NCI-H2171 treated with DMSO at 0.1 percent for 48 hours (cell line): ENCODE data around the gene USP25.
"Not testable (repeated sequence)": the region's sequence is repeated elsewhere in the genome, so short reads cannot be mapped to it uniquely, and the experiment has no call there.

Experiments
- DNase-seq: peaks from one replicate; lab custom pipeline; 2025; lab: John Stamatoyannopoulos, UW

Gene USP25

DNA sequence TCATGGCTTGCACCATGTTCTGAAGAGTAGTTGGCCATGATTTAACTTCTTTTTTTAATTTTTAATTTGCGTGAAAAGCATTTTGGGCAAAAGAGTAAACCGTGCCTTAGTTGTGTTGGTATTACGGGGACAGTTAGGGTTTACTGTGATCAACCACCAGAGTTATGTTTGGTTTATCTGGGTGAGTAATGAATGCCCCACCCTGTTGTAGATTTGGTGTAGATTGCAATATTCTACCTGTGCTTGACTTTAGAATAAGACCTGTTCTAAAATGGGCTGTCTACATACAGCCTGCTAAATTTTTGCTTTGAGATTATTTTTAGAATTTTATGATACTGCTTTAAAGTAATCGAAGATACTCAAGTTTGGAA, 1.4 kb downstream of the USP25 start:
- no peak for DNase-seq

DNA sequence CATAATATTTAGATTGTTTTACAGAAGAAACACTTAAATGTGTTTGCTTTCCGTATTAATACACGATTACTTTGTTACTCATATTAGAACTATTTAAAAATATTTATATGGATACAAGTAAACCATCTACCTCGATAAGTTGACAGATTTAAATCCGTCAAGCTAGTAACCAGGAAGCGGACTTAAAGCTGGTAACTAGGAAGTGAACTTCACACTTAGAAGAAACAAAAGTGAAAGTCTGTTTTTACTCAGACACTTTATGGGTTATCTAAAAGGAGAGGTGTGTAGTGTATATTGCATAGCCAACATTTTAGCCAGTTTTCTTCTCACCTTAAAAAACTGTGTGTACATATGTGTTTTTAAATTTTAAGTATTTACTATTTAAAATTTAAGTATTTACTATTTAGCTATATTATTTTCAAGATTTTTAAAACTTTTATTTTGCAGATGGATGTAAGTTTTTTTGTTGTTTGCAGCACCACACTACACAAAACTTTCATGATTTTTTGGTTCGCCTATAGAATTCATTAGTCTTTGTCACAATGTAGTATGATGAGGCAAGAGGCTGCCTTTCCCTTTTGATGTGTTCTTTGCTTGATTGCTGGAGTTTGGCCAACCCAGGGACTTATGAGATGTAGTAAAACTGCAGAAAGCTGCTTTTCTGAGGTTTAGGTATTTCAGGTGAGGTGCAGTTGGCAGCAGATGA, 2.7 kb downstream of the USP25 start:
- DNase-seq: no peak

DNA sequence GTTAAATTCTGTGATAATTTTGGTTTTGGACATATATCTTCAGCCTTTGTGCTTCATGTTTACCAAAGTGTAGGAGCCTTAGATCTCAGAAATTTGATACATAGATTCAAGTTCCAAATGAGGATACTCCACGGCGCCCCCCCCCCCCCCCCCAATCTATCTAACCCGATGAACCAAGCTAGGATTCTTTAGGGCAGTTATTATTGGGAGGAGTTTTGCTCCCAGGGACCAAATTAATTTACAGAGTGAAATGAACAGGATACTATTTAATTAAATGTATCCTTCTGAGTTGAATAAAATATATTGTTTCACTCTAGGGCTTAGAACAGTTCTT, 3.2 kb downstream of the USP25 start:
- DNase-seq: no peak

DNA sequence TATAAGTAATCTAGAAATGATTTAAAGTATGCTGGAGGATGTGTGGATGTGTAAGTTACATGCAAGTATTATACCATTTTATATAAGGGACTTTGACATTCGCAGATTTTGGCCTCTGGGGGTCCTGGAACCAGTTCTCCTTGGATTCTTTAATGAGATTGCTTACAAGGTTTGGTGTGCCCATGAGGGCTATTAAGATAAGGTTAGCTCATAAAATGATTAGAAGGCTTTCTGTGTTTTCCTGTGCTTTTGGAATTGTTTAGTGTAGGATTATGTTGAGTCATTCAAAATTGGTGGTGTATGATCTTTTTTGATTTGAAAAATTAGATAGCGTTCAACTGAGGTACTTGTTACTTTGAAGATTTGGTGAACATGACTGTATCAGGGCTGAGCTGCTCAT, 5.6 kb downstream of the USP25 start:
- DNase-seq: no peak

DNA sequence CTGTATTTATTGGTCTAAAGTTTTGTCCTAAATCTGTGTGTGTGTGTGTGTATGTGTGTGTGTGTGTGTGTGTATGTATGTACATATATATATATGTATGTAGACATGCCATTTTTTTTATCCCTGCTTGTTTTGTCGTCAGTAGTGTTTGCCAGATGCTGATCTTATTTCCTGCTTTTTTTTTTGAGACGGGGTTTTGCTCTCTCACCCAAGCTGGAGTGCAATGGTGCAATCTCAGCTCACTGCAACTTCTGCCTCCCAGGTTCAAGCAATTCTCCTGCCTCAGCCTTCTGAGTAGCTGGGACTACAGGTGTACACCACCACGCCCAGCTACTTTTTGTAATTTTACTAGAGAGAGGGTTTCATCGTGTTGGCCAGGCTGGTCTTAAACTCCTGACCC, 6.1 kb downstream of the USP25 start:
- DNase-seq: peak; percentile 25

DNA sequence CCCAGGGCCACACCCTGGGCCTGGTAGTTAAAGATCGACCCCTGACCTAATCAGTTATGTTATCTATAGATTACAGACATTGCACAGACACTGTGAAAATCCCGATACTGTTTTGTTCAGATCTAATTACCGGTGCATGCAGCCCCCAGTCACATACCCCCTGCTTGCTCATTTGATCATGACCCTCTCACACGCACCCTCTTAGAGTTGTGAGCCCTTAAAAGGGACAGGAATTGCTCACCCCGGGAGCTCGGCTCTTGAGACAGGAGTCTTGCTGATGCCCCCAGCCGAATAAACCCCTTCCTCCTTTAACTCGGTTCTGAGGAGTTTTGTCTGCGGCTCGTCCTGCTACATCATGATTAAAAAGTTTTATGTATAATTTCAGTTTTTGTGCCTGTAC, 9.0 kb downstream of the USP25 start:
- not testable (repeated sequence) for DNase-seq

DNA sequence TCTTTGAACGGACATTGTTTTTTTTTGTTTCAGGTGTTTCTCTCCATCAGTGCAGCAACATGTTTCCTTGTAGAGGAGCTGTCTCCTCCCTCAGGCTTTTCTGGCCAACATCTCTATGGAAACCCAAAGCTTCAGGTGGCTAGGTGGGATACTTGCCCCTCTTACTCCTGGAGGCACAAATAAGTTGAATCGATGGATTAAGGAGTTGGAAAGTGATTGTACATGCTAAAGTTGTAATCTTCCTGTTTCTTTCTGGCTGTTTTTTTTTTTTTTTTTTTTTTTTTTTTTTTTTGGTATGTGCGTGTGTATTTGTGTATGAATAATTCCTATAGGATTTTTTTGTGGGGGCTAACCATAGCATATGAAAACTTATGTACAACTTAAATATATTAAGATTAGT, 10.6 kb downstream of the USP25 start:
- DNase-seq: no peak

DNA sequence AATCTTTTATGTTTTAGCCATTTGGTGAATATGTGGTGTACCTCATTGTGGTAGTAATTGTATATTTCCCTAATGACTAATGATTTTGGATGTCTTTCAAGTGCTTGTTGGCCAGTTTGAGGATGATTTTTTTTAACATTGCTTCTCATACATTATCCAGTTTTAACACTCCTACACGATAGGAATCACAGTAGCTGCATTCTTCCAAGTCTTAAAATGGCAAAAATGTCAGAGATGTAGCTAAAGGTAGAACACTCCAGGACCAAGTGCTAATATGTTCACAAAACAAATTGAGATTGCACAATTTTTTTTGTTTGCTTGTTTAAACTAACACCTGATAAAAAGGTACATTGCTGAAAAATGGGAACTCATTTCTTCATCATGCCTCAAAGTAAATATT, 11.7 kb downstream of the USP25 start:
- no peak for DNase-seq

DNA sequence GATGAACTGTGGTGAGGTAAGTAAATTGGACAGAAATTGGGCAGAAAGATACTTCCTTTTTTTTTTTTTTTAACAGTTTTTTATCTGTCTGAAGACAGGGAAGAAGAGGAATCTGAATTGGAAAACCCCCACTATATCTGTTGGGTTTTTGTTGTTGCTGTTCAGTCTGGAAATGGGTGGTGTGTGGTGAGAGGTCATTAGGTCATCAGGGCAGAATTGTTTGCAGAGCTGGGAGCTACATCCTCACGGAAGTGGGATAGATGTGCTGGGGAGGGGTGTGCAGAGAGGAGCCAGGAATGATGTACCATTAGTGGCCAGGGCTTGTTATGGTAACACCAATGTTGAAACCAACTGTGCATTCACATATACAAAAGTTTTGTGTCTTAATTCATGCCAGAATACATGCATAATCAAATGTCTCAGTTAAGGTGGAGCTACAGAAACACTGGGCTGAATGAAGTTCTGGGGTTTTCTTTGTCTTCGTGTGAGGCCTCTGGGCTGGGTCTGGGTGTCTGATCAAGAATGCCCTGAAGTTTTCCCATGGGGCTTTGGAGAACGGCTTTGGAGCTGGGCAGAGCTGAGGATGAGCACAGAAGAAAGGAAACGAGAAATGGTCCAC, 12.4 kb downstream of the USP25 start:
- no peak for DNase-seq

DNA sequence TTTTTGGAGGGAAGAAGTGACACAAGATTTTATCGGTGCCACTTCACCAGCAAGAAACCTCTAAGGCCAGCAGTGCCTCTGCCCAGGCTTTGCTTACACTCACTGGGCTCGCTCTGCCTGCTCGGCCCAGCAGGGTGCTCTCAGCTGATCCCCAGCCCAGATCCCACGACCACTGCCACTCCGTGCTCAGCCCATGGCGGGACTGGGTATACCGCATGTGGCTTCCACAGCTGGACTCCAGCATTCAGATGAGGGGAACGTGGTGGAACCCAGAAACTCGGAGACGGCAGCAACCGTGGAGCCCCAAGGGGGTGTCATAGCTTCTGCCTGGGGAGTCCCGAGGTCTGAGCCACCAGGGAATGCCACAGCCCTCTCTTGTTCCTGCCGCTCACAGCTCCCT, 12.9 kb downstream of the USP25 start:
- no peak for DNase-seq

DNA sequence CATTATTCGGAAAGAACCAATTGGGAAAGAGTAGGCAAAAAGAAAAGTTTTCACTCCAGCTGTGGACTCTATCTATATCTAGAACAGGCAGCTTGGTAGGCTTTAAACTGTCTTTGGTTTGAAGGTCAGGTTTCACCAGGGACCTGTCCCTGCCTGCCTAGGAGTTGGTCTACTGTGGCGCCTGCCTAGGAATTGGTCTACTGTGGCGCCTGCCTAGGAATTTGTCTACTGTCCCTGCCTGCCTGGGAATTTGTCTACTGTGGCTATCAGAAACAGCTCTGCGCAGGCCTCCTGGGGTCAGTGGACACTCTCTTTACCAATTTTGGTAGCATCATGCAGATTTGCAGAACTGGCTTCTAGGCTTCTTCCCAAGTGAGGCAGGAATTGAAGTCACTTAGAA, 13.8 kb downstream of the USP25 start:
- no peak for DNase-seq

DNA sequence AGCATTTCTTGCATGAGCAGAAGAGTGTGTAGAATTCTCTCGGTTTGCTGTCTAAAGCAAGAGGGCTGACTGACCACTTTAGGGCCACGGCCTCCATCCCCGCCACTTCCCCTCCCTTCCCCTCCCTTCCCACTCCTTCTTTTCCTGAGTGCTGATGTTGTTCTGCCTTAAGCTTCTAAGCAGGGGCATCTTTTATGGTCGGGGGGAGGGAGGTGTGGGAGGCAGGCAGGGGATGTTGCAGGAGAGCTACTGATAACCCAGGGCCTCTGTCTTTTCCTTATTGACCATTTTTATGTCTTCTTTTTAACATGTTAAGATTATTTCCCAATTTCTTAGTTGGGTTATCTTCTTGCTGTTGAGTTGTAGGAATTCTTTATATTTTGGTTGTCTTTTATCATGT, 15.1 kb downstream of the USP25 start:
- DNase-seq: no peak

DNA sequence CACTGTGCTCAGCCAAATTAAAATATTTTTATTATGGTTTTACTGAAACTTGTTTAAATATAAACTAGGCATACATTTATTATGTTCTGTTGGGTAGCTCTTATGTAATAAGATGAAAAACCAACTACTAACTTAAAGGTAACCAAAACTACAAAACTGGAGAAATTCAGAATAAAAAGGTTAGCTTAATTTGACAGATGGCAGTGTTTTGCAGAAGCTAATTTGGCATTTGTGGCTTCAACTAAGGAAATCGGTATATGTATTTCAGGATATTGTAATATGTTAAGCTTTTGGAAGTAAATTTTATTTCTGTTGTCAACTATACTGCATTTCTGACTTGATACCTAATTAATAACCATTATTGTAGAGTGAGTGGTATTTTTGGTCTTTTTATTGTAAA, 18.8 kb downstream of the USP25 start:
- DNase-seq: peak; percentile 19

DNA sequence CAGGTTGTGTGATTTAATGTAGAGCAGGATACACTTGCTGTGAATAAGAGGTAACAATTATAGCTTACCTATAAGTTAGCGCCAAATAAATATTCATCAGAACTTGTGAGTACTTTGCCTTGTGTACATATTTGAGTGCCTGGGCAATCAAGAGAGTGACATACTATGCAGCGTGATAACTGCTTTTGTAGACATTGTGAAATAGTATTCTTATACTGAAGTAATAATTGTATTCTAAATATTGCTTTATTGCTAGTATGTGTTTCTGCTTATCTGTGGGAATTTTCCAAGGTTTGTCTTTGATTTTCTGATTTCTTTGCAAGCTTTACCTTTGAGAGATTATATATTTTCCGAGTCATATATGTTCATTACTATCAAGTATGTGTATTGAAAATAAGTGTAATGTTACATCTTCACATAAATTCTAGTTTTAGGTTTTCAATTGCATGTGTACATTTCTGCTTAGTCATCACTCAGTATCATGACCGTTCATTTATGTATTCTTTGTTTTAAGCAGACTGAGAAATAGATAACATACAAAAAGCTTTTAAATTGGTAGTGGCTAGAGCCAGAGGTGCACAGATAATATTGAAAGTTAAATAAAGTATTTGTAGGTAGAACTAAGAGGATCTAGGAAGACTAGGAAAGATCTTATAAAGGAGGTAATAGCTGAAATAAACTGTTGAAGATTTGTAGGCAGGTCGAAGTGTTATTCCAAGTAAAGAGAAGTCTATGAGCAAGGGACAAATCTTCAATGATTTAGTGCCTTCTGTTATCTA, 19.5 kb downstream of the USP25 start:
- no peak for DNase-seq

DNA sequence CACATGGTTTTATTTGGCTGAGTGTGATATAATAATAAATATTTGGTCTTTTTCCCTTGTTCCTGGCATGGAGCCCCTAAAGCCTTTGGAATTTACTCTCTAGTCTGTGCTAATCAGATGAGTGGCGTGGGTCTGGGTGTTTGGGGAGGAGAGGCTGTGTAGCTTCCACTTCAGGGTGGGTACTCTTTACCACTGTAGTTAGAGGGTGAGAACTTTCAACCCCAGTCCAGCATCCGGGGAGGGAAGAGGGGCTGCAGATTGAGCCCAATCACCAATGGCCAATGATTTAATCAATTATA, 20.0 kb downstream of the USP25 start:
- no peak for DNase-seq

DNA sequence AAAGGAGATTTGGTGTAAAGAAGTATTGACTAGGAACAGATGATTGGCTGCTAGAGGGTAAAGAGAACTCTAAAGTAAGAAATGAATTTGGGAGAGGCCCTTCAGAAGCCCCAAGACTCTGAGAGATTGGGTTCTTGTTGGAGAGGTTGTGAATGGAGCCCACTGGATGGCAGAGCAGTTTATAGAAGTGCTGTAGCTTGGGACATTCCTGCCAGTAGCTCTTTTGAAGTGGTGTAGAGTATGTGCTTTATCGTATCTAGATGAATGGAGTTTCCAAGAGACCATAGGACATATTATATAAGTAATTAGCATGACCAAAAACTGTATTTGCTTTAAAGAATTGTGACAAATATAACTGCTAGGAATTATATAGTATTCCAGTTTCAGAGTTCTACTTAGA, 21.3 kb downstream of the USP25 start:
- DNase-seq: no peak

DNA sequence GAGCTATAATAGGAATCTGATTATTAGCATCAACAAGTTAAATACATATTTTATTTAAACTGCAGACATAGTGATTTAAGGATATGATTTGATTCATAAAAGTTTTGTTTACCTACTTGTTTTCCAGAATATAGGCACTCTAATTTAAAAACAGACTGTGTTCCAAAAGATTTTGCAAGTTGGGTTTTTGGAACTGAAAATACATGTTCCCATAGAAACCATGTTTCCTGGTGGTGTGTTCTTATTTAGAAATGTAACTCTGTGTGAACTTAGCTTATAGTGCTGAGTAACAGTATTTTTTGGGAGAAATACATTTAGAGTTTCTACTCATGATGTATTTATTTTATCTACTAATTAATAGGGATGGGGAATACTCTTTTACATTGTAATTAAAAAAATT, 21.8 kb downstream of the USP25 start:
- DNase-seq: no peak

DNA sequence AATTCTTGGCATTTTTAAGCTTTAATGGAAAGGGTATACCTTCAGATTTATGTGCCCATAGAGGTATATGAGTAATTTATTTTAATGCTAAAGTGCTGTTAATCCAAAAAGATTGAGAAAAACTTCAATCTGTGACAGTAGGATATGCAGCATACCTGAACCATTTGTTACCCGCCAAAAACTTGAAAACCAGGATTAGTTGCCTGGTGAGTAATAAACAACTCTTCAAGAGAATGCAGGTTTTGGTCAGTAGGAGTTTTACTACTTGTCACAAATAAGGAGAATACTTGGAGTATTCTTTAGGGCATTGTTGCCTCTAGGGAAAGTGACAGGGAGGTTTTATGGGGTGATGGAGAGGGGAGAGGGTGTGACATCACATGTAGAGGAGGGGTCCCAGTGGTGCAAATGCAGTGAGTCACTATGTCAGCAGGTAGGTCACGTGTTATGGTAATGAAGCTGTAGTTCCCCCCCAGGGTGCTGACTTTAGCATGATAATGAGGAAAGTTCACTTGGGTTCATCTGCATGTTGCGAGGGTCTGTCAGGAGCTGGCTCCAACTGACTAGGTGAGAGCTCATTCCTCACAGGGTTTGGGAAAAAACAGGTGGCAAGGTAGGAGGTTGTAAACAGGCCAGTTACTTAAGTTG, 23.1 kb downstream of the USP25 start:
- DNase-seq: no peak

DNA sequence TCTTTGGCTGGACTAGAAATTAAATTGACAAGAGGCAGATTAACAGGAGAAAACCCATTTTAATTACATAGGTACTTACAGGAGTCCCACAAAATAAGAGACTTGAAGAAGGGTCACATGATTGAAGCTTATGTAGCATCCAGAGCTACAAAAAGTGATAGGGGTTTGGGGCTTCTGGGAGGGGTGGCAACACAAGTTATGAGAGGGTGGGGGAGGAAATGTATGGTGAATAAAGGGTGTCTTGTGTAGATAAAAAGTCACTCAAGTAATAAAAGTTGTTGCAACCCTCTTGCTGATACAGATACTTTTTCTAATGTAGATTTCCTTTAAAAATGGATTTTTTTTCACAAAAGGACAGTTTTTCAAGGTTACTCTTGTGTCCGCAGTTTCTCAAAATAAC, 24.0 kb downstream of the USP25 start:
- no peak for DNase-seq

DNA sequence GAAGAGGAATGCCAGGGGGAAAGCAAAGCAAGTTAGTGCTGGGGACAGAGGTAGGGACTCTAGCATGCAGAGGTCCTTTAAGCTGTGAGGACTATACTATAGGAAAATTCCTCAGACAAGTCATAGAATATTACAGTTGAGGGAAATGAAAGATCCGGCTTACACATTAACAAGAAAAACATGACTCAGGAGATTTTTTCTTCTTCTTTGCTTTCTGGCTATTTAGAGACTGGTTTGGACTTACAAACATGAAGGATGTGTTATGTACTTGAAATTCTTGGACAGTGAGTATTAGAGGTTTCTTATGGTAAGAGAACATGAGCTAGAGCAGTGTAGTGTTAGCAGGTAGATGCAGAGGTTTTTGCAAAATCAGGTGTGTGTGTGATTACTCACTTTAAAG, 24.9 kb downstream of the USP25 start:
- DNase-seq: no peak

DNA sequence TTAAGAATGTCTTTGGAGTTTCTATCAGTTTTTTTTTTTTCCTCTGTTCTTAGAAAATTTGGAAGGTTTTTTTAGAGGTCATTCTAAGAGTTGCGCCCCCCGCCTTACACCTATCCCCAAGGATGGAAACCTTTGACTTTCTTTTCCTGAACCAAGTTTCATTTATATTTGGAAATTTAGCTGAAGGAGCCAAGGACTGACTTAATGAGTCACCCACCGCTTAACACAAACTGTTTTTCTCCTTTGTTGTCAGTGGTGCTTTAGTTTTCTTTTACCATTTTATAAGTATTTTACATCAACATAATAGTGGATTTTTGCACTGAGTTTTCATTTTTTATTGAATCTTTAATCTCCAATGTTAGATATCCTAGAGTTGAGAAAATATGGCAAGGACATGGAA, 25.3 kb downstream of the USP25 start:
- no peak for DNase-seq

DNA sequence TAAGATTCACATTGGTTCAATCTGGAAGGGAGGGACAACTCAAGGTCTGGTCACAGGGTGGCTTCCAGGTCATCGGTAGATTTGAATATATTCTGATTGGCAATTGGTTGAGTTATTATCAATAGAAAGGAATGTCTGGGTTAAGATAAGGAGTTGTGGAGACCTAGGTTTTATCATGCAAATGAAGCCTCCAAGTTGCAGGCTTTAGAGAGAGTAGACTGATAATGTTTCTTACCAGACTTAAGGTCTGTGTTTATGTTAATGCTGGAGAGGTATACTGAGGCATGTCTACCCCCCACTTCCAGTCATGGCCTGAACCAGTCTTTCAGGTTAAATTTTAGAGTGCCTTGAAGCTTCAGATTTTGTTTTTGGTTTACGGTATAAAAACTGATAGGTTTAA, 29.7 kb downstream of the USP25 start:
- no peak for DNase-seq

DNA sequence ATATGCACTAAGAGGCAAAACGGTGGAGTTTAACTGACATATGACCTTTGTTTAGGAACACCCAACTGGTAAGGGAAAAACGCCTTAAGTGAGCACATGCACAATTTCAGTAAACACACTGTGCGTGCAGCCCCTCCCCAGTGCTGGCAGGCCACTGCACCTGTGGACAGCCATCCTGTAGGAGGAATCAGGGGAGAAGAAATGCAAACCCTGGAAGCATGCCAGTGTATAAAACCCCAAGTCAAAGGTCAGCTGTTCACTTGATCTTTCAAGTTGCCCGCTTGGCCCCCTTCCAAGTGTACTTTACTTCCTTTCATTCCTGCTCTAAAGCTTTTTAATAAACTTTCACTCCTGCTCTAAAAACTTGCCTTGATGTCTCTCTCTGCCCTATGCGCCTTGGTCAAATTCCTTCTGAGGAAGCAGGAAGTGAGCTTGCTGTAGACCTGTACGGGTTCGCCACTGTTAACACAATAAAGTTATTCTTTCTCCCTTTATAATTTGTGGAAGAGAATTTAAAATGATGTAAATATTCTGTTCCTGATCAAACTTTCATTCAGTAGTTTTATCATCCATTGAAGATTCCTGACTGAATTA, 31.8 kb downstream of the USP25 start:
- DNase-seq: no peak
